ENCODE results near the gene PPCDC.
"Not testable (repeated sequence)": the region's sequence is repeated elsewhere in the genome, so short reads cannot be mapped to it uniquely, and the experiment has no call there.

Gene PPCDC

DNA sequence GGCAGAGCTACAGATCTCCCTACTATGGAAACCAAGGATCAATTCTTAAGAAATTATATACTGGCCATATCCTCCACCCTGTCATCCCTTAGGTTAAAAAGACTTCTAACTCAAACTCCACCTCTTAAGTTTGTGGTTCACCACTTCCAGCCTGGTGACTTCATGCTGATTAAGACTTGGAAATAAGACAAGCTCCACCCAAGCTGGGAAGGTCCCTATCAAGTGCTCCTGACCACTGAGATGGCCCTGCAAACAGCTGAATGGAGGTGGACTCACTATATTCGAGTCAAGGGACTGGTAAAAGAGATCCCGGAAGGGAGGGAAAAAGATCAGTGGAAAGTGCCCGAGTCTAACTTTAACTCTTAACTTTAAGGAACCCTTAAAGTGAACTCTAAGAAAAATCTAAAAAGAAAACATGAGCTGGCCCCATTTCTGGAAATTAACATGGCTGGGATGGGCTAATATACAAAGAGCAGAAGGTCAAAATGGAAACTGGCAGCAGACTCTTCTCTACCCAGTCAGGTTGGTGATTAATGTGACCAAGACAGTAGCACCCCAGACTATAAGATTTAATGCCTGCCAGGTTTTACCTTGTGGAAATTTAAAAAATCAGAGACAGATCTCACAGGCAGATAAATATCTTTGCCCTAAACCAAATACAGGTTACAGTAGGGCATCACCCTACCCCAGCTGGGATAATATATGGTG, 43.9 kb downstream of the PPCDC start:
- no peak for DNase-seq (ENCODE audit: low read depth in 2 of 2)

DNA sequence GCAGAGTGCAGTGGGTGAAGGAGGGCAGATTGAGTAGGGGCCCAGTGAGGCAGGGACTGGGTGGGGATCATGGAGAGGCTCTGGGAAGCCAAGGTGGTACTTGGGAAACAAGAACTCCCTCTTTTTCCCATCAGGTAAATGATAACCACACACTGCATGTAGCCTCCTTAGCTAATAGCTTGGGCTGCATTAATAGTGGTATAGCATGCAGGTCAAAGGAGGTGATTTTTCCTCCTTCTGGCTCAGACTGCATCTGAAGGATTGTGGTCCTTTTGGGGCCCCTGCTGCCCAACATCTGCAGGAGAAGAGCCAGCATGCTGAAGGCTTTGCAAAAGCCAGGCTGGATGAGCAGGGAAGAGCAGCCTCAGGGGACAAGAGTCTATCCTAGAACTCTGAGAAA, 45.4 kb downstream of the PPCDC start:
- DNase-seq (ENCODE audit: low read depth in 2 of 2), result no peak

DNA sequence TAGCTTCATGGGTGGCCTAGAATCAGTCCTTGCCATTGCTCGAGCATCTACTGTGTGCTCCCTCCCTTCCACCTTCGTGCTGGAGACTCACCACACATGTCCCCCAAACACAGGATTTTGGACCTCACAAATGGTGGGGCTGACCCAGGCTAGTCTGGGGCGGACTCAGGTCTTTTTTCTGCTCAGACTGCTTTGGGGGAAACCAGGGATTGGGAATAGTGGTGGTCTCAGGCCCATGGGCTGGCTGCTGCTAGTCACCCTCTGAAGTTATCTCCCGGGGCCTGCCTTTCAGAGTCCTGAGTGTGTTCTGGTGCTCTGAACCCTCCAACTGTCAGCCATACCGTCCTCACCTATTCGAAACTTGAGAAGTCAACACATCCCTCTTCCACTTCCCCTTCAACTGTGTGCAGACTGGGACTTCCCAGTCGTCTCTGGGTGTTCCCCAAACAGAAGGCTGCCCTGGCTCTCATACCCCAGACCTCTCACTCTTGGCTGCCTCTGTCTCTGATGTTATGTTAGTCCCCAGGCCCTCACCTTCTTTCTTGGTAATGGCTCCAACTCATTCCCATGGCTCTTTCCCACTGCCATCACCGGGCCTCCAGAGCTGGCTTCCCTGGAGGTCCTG, 46.0 kb downstream of the PPCDC start:
- no peak for DNase-seq (ENCODE audit: low read depth in 2 of 2)

DNA sequence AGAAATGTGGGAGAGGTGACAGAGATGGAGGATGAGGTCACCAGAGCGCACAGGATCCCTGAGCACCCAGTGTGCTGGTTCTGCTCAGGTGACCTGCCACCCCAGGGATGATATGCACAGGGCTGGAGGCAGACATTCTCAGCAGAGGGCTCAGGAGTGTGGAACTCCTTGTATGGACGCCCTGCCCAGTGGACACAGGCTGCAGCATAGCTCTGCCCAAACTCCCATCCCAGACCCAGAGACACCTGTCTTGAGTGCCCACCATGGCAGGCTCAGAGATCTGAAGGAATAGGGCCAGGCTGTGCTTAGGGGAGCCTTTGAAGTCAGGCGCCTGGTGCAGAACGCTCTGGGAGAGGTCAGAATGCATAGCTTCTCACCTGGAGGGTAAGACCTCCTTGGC, 47.3 kb downstream of the PPCDC start:
- no peak for DNase-seq (ENCODE audit: low read depth in 2 of 2)

DNA sequence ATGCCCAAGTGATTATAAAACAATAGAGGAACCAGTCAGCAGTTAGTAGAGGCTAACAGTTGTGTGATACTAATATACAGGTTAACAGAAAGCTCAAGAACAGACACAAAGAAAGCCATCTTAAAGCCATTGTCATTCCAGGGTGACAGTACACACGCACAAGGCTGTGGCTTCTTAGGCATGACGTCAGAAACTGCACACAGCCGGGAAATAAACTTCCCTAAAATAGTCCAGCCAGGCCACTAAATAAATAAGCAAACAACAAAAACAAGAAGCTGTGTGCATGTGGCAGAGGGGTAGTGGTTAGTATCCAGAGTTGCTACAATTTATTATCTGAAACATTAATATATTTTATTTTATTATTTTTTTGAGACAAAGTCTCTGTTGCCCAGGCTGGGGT, 49.8 kb downstream of the PPCDC start:
- no peak for DNase-seq (ENCODE audit: low read depth in 2 of 2)

DNA sequence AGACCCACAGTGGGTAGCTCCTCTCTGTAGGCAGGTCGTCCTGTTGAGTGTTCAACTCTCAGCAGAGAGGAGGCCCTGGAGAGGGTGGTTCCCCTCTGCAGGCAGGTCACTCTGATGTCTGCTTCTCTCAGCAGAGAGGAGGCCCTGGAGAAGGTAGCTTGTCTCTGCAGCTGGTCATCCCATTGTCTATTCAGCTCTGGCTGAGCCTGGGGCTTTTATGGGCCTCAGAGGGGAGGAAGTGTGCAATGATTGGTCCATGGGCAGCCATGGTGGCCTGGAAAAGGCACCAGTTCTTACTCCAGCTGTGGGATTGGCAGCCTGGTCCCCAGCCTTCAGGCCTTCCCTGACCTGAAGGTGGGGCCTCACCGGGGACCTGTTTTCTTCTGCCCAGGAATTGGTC, 52.9 kb downstream of the PPCDC start:
- no peak for DNase-seq (ENCODE audit: low read depth in 2 of 2)

DNA sequence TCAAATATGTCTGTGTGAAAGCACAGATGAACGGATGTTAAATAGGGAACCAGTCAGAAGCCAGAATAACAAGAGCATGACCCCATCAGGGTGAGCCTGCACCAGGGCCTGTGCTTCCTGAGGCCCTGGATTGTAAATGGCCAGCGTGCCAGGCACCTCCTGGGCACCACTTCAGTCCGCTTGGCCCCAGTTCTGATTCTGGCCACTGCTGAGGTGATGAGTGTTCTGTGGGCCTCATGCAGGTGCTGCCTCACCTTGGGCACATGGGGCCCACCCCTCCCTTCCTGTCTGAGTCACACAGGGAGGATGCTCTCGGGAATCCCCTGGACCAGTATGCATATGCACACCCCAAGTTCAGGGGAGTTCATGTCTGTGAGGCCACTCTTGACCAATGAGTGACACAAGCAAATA, 54.2 kb downstream of the PPCDC start:
- DNase-seq (ENCODE audit: low read depth in 2 of 2), result not testable (repeated sequence)

DNA sequence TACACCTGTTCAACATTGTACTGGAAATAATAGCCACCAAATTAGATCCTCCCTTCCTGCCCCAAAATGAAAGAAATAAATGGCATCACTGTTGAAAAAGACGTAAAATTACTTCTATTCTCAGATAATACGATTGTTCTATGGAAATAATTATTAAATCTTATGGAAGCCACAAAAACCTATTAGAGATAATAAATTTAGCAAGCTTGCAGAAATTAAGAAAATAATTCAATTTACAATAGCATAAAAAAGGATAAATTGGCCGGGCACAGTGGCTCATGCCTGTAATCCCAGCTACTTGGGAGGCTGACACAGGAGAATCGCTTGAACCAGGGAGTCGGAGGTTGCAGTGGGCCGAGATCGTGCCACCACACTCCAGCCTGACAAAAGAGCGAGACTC, 57.8 kb downstream of the PPCDC start:
- no peak for DNase-seq (ENCODE audit: low read depth in 2 of 2)

DNA sequence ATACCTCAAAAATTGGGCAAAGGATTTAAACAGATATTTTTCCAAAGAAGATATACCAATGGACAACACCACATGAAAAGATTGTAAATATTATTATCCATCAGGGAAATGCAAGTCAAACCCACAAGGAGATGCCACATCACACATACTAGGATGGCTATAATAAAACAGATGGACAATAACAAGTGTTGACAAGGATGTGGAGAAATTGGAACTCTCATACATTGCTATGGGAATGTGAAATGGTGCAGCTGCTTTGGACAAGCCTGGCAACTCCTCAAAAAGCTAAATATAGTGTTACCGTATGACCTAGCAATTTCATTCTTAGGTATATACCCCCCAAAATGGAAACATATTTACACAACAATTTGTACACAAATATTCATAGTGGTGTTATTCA, 59.3 kb downstream of the PPCDC start:
- no peak for DNase-seq (ENCODE audit: low read depth in 2 of 2)

DNA sequence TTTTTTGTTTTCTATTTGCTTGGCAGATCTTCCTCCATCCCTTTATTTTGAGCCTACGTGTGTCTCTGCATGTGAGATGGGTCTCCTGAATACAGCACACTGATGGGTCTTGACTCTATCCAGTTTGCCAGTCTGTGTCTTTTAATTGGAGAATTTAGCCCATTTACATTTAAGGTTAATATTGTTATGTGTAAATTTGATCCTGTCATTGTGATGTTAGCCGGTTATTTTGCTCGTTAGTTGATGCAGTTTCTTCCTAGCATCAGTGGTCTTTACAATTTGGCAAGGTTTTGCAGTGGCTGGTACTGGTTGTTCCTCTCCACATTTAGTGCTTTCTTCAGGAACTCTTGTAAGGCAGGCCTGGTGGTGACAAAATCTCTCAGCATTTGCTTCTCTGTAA, 62.3 kb downstream of the PPCDC start:
- not testable (repeated sequence) for DNase-seq (ENCODE audit: low read depth in 2 of 2)

DNA sequence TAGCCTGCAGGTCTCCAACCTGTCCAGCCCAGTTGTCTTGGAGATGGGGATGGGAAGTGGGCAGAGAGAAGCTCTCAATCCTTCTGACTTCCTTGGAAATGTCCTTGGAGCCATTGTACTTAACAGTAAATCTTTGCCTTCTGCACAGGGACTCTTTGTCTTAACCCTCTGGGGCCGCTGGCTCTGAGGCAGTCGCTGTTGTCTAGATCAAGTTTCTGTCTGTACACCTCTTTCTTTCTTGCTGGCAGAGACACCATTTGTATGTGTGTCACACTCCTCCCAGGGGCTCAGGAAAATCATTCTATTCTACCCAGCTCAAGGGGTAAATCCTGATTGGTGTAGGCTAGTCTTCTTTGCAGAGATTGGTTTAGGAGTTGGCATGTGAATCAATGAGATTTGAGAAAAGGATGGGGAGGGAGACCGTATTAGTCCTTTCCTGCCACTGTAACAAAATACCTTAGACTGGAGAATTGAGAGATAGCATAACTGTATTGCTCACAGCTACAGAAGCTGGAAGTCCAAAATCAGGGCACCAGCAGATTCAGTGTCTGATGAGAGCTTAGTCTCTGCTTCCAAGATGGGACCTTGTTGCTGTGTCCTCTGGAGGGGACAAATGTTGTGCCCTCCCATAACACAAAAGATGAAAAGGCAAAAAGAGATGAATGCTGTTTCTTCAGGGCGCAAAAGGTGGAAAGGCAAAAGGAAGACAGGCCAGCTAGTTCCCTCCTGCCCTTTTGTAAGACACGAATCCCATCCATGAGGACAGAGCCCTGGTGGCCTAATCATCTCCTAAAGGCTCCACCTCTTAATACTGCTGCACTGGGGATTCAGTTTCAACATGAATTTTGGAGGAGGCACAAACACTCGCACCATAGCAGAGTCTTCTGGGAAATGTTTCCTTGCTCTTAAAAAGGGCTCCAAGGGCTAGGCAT, 66.3 kb downstream of the PPCDC start:
- no peak for DNase-seq (ENCODE audit: low read depth in 2 of 2)

DNA sequence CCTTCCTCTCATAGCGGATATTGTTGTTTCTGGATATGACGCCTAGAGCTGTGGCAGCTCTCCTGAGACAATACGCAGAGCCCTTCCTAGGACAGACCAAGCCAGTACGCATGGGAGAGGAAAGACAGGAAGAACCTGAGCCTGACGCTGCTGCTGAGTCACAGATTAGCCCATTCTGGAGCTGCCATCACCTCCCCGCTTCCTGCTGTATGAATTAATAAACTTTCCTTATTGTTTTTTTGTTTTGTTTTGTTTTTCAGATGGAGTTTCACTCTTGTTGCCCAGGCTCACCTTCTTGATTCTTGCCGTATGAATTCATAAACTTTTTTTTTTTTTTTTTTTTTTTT, 67.0 kb downstream of the PPCDC start:
- DNase-seq (ENCODE audit: low read depth in 2 of 2), result no peak

DNA sequence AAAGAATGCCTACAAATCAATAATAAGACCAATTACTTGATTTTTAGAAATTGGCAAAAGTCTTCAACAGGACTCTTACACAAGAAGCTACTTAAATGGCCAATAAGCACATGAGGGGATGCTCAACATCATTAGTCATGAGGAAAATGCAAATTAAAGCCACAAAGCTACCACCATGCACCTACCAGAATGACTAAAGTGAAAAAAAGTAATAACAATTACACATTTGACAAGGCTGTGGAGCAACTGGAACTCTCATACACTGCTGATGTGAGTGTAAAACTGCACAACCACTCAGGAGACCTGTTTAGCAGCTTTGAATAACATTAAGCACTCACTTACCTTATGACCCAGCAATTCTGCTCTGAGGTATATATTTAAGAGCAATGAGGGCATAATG, 68.4 kb downstream of the PPCDC start:
- DNase-seq (ENCODE audit: low read depth in 2 of 2), result no peak

DNA sequence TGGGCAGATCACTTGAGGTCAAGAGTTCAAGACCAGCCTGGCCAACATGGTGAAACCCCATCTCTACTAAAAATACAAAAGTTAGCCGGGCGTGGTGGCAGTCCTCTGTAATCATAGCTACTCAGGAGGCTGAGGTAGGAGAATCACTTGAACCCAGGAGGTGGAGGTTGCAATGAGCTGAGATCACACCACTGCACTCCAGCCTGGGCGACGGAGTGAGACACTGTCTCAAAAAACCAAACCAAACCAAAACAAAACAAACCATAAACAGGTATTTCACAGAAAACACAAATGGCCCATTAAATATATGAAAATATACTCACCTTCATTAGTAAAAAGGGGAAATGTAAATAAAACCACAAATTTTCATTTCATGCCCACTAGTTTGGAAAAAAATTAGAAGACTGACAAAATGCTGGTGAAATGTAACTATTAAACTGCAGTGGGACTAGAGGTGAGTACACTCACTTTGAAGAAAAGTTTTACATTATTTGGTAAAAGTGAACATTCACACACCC, 71.6 kb downstream of the PPCDC start:
- DNase-seq (ENCODE audit: low read depth in 2 of 2), result not testable (repeated sequence)

DNA sequence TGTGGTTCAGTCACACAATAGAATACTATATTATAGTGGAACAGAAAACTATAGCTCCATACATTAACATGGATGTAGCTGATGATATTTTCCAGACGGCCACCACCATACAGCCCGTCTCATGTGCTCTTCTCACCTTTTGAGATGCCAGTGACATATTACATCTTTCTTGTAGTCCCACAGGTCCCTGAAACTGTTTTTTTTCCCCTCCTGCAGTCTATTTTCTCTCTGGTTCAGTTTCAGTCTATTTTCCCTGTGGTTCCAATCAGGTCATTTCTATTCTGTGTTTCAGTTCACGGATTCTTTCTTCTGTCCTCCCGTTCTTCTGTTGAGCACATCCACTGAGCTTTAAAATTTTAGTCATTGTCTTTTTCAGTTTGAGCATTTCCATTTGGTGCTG, 72.2 kb downstream of the PPCDC start:
- DNase-seq (ENCODE audit: low read depth in 2 of 2), result no peak

DNA sequence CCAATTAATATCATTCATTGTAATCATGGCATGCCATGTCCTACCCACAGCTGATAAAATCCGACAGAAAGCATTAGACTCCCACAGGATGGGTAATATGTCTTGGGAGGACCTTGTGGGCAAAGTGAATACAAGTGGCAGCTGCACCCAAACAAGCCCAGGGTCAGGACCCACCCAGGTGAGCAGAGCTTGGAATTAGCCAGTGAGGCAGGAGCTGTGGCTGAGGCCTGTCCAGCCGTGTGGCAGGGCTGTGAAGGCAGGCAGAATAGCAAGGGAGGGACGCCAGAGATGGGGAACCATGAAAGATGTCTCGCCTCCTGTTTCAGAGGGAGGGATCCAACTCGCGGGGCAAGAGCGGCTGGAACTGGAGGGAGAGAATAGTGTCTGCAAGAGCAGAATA, 74.5 kb downstream of the PPCDC start:
- no peak for DNase-seq (ENCODE audit: low read depth in 2 of 2)

DNA sequence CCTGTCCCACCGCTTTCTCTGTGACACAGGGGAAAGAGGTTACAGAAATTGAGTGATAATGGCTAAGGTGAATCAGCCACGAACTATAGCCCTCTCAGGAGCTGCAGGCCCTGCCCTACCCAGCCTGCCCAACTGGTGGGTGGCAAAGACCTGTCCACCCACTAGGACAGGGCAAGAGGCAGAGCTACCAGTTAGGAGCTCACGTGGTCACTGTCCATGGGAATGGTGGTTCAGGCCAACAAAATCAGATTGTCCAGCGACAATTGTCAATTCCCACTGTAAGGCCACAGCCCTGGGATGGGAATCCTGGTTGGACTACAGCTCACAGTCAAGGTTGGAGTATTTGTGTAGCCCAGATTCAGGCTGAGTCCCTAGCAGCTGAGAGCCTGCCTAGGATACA, 75.0 kb downstream of the PPCDC start:
- DNase-seq (ENCODE audit: low read depth in 2 of 2), result no peak
